ENCODE data around the gene SAP30L.

DNA sequence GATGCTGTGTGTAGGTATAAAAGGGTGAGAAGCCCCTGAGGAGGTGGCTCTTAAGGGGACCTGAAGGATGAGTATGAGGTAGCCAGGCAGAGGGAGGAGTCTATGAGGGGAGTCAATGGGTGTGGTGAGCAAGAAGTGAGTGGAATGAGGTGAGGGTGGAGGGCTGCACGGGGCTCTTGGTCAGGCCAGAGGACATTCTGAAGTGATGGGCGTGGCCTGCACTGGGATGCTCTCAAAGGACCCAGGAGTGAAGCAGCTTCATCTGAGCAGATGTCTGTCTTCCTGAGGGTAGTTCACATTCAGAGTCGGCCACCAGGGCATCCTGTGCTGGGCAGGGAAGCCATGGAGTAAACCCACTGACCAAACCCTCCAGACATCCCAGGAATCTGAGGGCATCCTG is 45.1 kb upstream of the SAP30L start:
- TF ChIP-seq, protein P1, sequence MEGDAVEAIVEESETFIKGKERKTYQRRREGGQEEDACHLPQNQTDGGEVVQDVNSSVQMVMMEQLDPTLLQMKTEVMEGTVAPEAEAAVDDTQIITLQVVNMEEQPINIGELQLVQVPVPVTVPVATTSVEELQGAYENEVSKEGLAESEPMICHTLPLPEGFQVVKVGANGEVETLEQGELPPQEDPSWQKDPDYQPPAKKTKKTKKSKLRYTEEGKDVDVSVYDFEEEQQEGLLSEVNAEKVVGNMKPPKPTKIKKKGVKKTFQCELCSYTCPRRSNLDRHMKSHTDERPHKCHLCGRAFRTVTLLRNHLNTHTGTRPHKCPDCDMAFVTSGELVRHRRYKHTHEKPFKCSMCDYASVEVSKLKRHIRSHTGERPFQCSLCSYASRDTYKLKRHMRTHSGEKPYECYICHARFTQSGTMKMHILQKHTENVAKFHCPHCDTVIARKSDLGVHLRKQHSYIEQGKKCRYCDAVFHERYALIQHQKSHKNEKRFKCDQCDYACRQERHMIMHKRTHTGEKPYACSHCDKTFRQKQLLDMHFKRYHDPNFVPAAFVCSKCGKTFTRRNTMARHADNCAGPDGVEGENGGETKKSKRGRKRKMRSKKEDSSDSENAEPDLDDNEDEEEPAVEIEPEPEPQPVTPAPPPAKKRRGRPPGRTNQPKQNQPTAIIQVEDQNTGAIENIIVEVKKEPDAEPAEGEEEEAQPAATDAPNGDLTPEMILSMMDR (IDR thresholded peaks at IDR 0.05 in 8 of 11, conservative IDR thresholded peaks at IDR 0.05 in 3 of 11), result no peak
- TF ChIP-seq POLR2A (IDR thresholded peaks at IDR 0.05) (no peak), POLR2AphosphoS5 (IDR thresholded peaks at IDR 0.05) (no peak)
